CD4-positive, alpha-beta T cell treated with Interleukin-17A for 4 hours (primary cell): ENCODE results near the gene CNN3.
A peak's percentile ranks its signal among the peaks of the same experiment; 100 is the strongest.
"Not testable (repeated sequence)": the region's sequence is repeated elsewhere in the genome, so short reads cannot be mapped to it uniquely, and the experiment has no call there.

Experiments used
- DNase-seq: peaks from one replicate; pipeline ENCODE4 v3.0.0-alpha.2; 2020; ENCODE audit warnings: mixed read lengths

Gene CNN3

GRCh38 chr1:94949681-94950661 lies 23.1 kb upstream of the CNN3 start:
- DNase-seq, result no peak

DNA sequence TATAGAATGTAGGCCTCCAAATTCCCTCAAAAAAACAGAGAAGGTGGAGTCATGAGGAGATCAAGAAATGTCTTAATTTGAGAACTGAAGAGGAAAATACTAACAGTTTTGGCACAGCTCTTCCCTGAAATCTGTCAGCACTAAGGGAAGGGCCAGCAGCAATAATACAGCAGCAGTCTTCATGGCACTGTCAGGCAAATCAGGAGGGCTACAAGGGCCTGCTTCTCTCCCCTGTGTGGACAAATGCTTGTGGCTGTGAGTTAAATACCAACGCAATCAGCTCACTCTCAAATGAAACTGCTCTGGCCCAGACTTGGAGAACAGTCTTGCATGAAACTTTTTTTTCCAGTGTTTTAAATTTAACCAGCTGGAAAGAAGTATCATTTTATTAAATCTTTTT lies 20.5 kb upstream of the CNN3 start:
- no peak for DNase-seq

GRCh38 chr1:94946886-94947285 lies 20.0 kb upstream of the CNN3 start:
- DNase-seq, result no peak

- no peak for DNase-seq
Measured at GRCh38 chr1:94942171-94943128, 15.5 kb upstream of the CNN3 start.

DNA sequence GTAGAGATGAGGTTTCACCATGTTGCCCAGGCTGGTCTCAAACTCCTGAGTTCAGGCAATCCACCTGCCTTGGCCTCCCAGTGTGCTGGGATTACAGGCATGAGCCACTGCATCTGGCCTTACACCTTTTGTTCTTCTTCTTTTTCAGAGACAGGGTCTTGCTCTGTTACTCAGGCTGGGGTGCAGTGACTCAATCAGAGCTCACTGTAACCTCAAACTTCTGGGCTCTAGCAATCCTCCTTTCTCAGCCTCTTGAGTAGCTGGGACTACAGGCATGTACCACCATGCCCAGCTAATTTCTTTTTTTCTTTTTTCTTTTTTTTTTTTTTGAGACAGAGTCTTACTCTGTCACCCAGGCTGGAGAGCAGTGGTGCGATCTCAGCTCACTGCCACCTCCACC lies 14.6 kb upstream of the CNN3 start:
- DNase-seq, result not testable (repeated sequence)

- no peak for DNase-seq
Measured at GRCh38 chr1:94940738-94941137, 13.8 kb upstream of the CNN3 start.

DNA sequence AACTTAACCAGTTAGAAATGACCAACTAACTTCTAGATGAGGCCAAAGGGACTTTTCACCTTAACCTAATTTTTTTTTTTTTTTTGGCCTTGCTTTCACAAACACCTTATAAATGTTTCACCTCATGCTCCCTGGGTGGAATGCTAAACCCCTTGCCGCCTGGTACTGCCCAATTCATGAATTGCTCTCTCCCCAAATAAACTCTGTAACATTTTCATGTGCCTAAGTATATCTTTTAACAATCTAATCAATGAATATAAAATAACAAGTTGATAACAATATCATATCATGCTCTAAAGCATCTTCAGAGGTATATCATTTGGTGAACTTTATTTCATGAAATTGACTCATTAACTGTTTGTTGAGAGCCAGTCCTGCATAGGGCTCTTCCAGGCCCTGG lies 10.9 kb upstream of the CNN3 start:
- DNase-seq, result no peak

- DNase-seq, result no peak
Measured at GRCh38 chr1:94936861-94937620, 10.1 kb upstream of the CNN3 start.

DNA sequence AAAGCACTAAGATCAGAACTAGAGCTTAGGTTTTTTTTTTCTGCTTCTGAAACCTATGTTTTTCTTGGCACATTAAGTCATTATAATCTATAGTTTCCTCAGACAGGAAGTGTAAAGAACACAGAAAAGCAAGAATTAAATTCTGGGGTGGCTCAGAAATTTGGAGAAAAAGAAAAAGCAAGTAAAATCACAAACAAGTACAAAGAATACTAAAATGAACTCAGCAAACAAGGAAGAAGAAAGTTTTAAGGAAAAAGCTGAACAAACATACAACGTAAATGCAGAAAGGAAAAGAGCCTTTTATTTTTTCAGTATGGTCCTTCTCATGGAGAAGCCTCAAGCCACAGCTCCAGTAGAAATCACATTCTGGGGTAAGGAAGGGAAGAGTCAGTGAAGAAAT lies 8.6 kb upstream of the CNN3 start:
- DNase-seq, result no peak

GRCh38 chr1:94935034-94935433 lies 8.1 kb upstream of the CNN3 start:
- no peak for DNase-seq

- no peak for DNase-seq
Measured at GRCh38 chr1:94934551-94934950, 7.6 kb upstream of the CNN3 start.

GRCh38 chr1:94931254-94931841 lies 4.4 kb upstream of the CNN3 start:
- no peak for DNase-seq

GRCh38 chr1:94929351-94930217 lies 2.7 kb upstream of the CNN3 start:
- DNase-seq, result no peak

DNA sequence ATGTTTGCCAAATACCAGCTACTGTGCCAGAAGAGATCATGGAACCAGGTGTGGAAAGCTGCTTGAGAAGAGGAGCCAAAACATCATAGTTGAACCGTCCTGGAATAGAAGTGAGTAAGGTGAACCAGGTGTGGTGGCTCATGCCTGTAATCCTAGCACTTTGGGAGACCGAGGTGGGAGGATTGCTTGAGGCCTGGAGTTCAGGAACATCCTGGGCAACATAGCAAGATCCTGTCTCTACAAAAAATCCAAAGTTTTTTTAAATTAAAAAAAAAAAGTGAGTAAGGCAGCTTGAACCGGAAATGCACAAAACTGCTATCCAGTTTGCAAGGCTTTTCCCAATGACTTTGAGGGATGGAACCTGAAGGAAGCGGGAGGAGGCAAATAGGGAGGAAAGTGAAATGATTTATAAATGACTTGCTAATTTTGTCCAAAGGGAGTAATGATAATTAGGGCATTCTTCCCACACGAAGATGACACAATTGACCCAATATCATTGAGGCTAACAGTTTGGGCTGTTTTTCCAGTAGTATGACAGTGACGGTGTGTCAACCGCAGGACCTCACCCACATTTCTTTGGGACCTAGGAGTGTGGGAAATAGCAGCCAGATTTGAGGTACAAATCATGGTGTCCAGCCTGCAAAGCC lies 1.5 kb upstream of the CNN3 start:
- no peak for DNase-seq

DNA sequence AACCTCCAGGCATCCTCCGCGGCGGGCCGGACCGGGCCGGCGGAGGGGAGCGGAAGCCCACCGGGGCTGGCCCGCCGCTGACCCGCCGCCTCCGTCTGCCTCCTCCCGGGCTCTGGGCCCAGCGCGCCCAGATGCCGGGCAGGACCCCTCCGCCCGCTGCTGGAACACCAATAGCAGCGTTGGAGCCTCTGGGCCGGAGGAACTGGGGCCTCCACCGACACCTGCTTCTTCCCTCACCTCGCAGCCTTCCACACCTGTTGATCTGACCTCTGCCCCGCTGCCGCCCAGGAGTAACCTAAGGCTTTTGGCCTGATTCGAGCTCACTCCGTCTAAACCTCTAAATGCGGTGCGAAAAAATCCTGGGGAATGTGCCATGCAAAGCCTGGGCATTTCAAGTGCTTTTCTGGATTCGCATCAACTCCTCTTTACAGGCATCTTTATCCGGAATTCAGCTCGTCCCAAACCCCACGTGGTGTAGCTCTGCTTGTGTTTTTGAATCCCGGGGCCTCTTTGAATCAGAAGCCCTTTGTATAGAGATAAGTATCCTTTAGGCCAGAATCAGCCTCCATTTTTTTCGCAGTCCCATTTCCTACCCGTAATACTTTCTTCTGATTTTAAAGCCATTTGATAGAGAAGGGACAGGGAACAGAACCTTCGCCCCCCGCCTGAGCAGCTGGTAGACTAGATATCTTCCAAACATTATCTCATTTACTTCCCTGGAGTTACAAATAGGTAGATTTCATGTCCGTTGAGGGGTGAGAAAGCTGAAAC lies 680 bp upstream of the CNN3 start:
- DNase-seq, result no peak

DNA sequence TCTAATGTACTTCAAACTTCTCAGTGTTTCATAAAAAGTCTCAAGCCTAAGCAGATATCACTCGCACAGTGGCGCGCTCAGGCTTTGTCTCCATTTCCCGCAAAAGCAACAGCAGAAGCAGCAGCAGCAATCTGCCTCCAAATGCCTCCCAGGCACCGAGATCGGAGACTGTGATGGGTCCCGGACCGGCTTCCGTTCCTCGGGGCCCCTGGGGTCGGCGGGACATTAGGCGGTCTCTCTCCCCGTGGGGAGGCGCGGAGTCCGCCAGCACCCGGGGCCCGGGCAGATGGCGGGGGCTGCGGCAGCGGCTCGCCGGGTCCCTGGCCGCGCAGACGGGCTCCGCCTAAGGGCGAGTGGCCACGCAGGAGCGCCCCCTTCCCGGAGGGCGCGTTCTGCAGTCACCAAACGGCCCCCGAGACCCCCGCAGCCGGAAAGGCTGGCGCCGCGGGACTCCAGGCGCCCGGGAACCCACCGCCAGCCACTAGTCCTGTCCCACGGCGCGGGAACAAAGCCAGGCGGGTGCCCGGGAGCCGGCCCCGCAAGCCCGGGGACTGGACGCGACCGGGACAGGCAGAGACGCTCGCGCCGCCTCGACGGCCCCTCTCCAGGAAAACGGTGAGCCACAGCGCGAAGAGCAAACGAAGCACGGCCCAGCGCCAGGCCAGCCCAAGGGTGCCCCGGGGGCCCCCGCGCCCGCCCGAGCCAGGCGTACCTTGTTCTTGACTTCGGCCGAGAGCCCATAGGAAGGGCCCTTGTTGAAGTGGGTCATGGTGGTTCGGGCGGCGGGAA lies 590 bp downstream of the CNN3 start:
- DNase-seq, result peak; percentile 35

DNA sequence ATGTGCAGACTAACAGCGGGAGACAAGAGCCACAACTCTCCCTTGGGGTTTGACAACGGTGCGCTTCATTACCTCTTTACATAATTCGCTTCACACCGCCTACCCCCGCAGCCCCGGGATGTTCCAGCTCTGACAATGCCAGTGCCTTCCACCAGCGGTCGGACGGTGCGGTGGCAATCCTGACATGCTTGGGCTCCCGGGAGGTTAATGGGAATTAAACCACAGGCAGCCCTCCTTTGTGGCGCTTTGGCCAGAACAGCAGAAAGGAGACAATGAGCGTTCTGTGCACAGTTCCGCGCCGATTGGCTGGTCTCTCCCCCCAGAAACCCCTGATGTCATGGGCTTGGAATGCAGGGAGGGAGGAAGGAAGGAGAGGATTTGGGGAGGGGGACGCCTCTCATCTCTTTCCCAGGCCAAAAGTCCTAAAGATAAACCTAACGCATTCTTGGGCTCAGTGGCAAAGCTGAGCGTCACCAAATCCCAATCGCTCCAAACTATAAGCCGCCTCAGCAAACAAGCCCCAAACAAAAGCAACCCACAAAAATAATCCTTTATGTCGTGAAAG lies 1.3 kb downstream of the CNN3 start:
- DNase-seq, result peak; percentile 9

GRCh38 chr1:94925004-94925403 lies 1.9 kb downstream of the CNN3 start:
- DNase-seq, result no peak
